Activated CD8-positive, alpha-beta memory T cell treated with anti-CD3 and anti-CD28 coated beads, Interleukin-2, amount 10 ng/mL, durations not matched to agents 7 days and 5 days (primary cell): ENCODE results near the gene COL3A1. TPM values are rescaled to one million over a fixed set of nuclear protein-coding genes. Genes with fewer than 3 reads are reported as not detected.

Experiments
- ATAC-seq: fragments of 150-1000 bp; cut with Tn5 transposase; one replicate; pipeline ENCODE4 v1.10.0; 2021; ENCODE audit warnings: moderate library complexity
- CTCF ChIA-PET: fragments of 350-600 bp; sonication (Branson Sonifier 250); formaldehyde crosslinking; loops from one replicate; lab custom pipeline; 2021; ENCODE audit warnings: antibody characterized with exemption; lab: Charles Lee
- DNase-seq: peaks from one replicate; pipeline ENCODE4 v3.0.0-alpha.2; 2020
- H3K27ac Mint-ChIP-seq: one replicate; pipeline ENCODE4 v1.8.0; 2021; ENCODE audit warnings: mild to moderate bottlenecking, mixed read lengths
- H3K27me3 Mint-ChIP-seq: one replicate; pipeline ENCODE4 v1.8.0; 2021; ENCODE audit warnings: mixed read lengths
- H3K36me3 Mint-ChIP-seq: one replicate; pipeline ENCODE4 v1.8.0; 2021; ENCODE audit warnings: mild to moderate bottlenecking, mixed read lengths
- H3K4me1 Mint-ChIP-seq: one replicate; pipeline ENCODE4 v1.8.0; 2021; ENCODE audit warnings: mixed read lengths
- H3K4me3 Mint-ChIP-seq: one replicate; pipeline ENCODE4 v1.8.0; 2021; ENCODE audit warnings: mild to moderate bottlenecking, moderate library complexity, mixed read lengths
- H3K9me3 Mint-ChIP-seq: one replicate; pipeline ENCODE4 v1.8.0; 2022; ENCODE audit warnings: low read depth, mixed read lengths
- total RNA-seq, 2 experiments: library from RNA; stranded (reverse); gene quantifications; one replicate each; pipeline ENCODE4 v1.2.3, GENCODE V29; 2021

The COL3A1 gene
- total RNA-seq, 2 experiments from 2014 or later: 0.23 TPM; not detected in 1

- DNase-seq (no peak), ATAC-seq (no peak)
- Mint-ChIP-seq H3K27ac (no peak overlapping the region), H3K27me3 (no peaks in the 10 kb centered on the region), H3K4me1 (no peaks in the 10 kb centered on the region), H3K4me3 (no peak overlapping the region), H3K36me3 (no peaks in the 10 kb centered on the region), H3K9me3 (no peaks in the 10 kb centered on the region)
- CTCF ChIA-PET: interaction anchor here (0.8 kb wide), 1 partner anchor 55 kb away, joined by 4 read pairs; no protein-coding TSS in a partner anchor
Observed at GRCh38 chr2:188965563-188965962, 8.6 kb upstream of the COL3A1 start.

GRCh38 chr2:188966079-188966571, 8.0 kb upstream of the COL3A1 start:
- Mint-ChIP-seq H3K4me1 (no peaks in the 10 kb centered on the region), H3K27me3 (no peaks in the 10 kb centered on the region), H3K9me3 (no peaks in the 10 kb centered on the region), H3K36me3 (no peaks in the 10 kb centered on the region), H3K27ac (no peak overlapping the region), H3K4me3 (no peak overlapping the region)
- CTCF ChIA-PET: no interaction called here
- ATAC-seq (no peak), DNase-seq (no peak)

- CTCF ChIA-PET: no interaction called here
- Mint-ChIP-seq H3K9me3 (no peaks in the 10 kb centered on the region), H3K36me3 (no peaks in the 10 kb centered on the region), H3K27me3 (no peaks in the 10 kb centered on the region), H3K4me3 (no peak overlapping the region), H3K27ac (no peak overlapping the region), H3K4me1 (no peaks in the 10 kb centered on the region)
- no peak for DNase-seq
- ATAC-seq: no peak
Observed at GRCh38 chr2:188966728-188967440, 7.3 kb upstream of the COL3A1 start.

GRCh38 chr2:188969236-188969635, 4.9 kb upstream of the COL3A1 start:
- Mint-ChIP-seq H3K27ac (no peak overlapping the region), H3K36me3 (no peaks in the 10 kb centered on the region), H3K4me3 (no peak overlapping the region), H3K27me3 (no peaks in the 10 kb centered on the region), H3K4me1 (no peaks in the 10 kb centered on the region), H3K9me3 (no peaks in the 10 kb centered on the region)
- DNase-seq (no peak), ATAC-seq (no peak)
- CTCF ChIA-PET: no interaction called here

GRCh38 chr2:188969651-188970050, 4.5 kb upstream of the COL3A1 start:
- no peaks in the 10 kb centered on the region for H3K9me3 Mint-ChIP-seq
- H3K27ac Mint-ChIP-seq: no peak overlapping the region
- CTCF ChIA-PET: no interaction called here
- H3K4me1 Mint-ChIP-seq: no peaks in the 10 kb centered on the region
- H3K4me3 Mint-ChIP-seq: no peak overlapping the region
- no peaks in the 10 kb centered on the region for H3K27me3 Mint-ChIP-seq
- no peak for ATAC-seq
- no peaks in the 10 kb centered on the region for H3K36me3 Mint-ChIP-seq
- DNase-seq: no peak

GRCh38 chr2:188970211-188970610, 4.0 kb upstream of the COL3A1 start:
- CTCF ChIA-PET: no interaction called here
- Mint-ChIP-seq H3K9me3 (no peaks in the 10 kb centered on the region), H3K27ac (no peak overlapping the region), H3K4me1 (no peaks in the 10 kb centered on the region), H3K36me3 (no peaks in the 10 kb centered on the region), H3K27me3 (no peaks in the 10 kb centered on the region), H3K4me3 (no peak overlapping the region)
- DNase-seq (no peak), ATAC-seq (no peak)

- no peak overlapping the region for H3K4me3 Mint-ChIP-seq
- no peaks in the 10 kb centered on the region for H3K4me1 Mint-ChIP-seq
- no peak for DNase-seq
- H3K36me3 Mint-ChIP-seq: no peaks in the 10 kb centered on the region
- no peak overlapping the region for H3K27ac Mint-ChIP-seq
- CTCF ChIA-PET: no interaction called here
- H3K9me3 Mint-ChIP-seq: no peaks in the 10 kb centered on the region
- ATAC-seq: no peak
- H3K27me3 Mint-ChIP-seq: peaks cover 2% of the 10 kb centered on the region
Observed at GRCh38 chr2:188971432-188971861, 2.7 kb upstream of the COL3A1 start.

- Mint-ChIP-seq H3K27me3 (peaks cover 2% of the 10 kb centered on the region), H3K4me1 (peaks cover under 1% of the 10 kb centered on the region), H3K27ac (no peak overlapping the region), H3K4me3 (no peak overlapping the region), H3K9me3 (no peaks in the 10 kb centered on the region), H3K36me3 (no peaks in the 10 kb centered on the region)
- DNase-seq (no peak), ATAC-seq (no peak)
- CTCF ChIA-PET: no interaction called here
Observed at GRCh38 chr2:188973641-188974040, 532 bp upstream of the COL3A1 start.

- DNase-seq: no peak
- Mint-ChIP-seq H3K9me3 (no peaks in the 10 kb centered on the region), H3K36me3 (no peaks in the 10 kb centered on the region), H3K4me3 (no peak overlapping the region), H3K4me1 (peaks cover 5% of the 10 kb centered on the region), H3K27me3 (peaks cover 2% of the 10 kb centered on the region), H3K27ac (no peak overlapping the region)
- no peak for ATAC-seq
- CTCF ChIA-PET: no interaction called here
Observed at GRCh38 chr2:188975497-188976102, 1.4 kb downstream of the COL3A1 start.

- DNase-seq (no peak), ATAC-seq (no peak)
- Mint-ChIP-seq H3K9me3 (no peaks in the 10 kb centered on the region), H3K4me3 (no peak overlapping the region), H3K27ac (no peak overlapping the region), H3K27me3 (peaks cover 2% of the 10 kb centered on the region), H3K36me3 (no peaks in the 10 kb centered on the region), H3K4me1 (peaks cover 5% of the 10 kb centered on the region)
- CTCF ChIA-PET: no interaction called here
Observed at GRCh38 chr2:188976545-188977268, 2.5 kb downstream of the COL3A1 start.

- ATAC-seq: no peak
- Mint-ChIP-seq H3K4me3 (no peak overlapping the region), H3K9me3 (no peaks in the 10 kb centered on the region), H3K4me1 (peaks cover 5% of the 10 kb centered on the region), H3K27ac (no peak overlapping the region), H3K27me3 (peaks cover 2% of the 10 kb centered on the region), H3K36me3 (no peaks in the 10 kb centered on the region)
- no peak for DNase-seq
- CTCF ChIA-PET: no interaction called here
Observed at GRCh38 chr2:188977317-188977716, 3.1 kb downstream of the COL3A1 start.

- no peaks in the 10 kb centered on the region for H3K36me3 Mint-ChIP-seq
- CTCF ChIA-PET: no interaction called here
- H3K4me3 Mint-ChIP-seq: peak overlapping the region; percentile 25
- ATAC-seq (peak; percentile 49), DNase-seq (no peak)
- H3K27ac Mint-ChIP-seq: no peak overlapping the region
- H3K27me3 Mint-ChIP-seq: peaks cover 4% of the 10 kb centered on the region
- peaks cover 5% of the 10 kb centered on the region for H3K4me1 Mint-ChIP-seq
- H3K9me3 Mint-ChIP-seq: no peaks in the 10 kb centered on the region
Observed at GRCh38 chr2:188978291-188979081, 4.3 kb downstream of the COL3A1 start.
